Measurements from ENCODE around the gene GNG7. TPM values are rescaled to one million over a fixed set of nuclear protein-coding genes. Genes with fewer than 3 reads are reported as not detected.
"Not testable (repeated sequence)": the region's sequence is repeated elsewhere in the genome, so short reads cannot be mapped to it uniquely, and the experiment has no call there.

GNG7 gene
- total RNA-seq, 1 donor from 2014 or later, result 0.96 TPM

GRCh38 chr19:2577722-2578335 is 124.7 kb downstream of the GNG7 start:
- peak overlapping the region in 1 of 2 donors; percentile 60 for H3K4me3 ChIP-seq
- H3K27me3 ChIP-seq, result no peaks in the 10 kb centered on the region
- peaks cover 13 to 40% of the 10 kb centered on the region in 2 donors for H3K4me1 ChIP-seq
- peak; percentile 7 to 70 for DNase-seq (ENCODE audit: low spot score in 2 of 2)
- peak overlapping the region; percentile 84 to 90 for H3K27ac ChIP-seq
- H3K36me3 ChIP-seq, result no peaks in the 10 kb centered on the region
- intact Hi-C loops (cut with DNase I), result loop anchor here (2.0 kb wide), 3 partner anchors 31 to 59 kb away; no protein-coding TSS in a partner anchor
- no peaks in the 10 kb centered on the region for H3K9me3 ChIP-seq
- no peak for TF ChIP-seq CTCF (IDR thresholded peaks at IDR 0.05)

GRCh38 chr19:2575734-2576481 is 126.6 kb downstream of the GNG7 start:
- peak in 1 of 3 experiments; percentile 11 for TF ChIP-seq CTCF (IDR thresholded peaks at IDR 0.05)
- DNase-seq (ENCODE audit: low spot score in 2 of 2), result peak; percentile 78 to 94
- H3K4me3 ChIP-seq, result peak overlapping the region in 1 of 2 donors; percentile 1
- H3K9me3 ChIP-seq, result no peaks in the 10 kb centered on the region
- no peaks in the 10 kb centered on the region for H3K36me3 ChIP-seq
- no peaks in the 10 kb centered on the region for H3K27me3 ChIP-seq
- peak overlapping the region; percentile 84 to 90 for H3K27ac ChIP-seq
- intact Hi-C loops (cut with DNase I), result loop anchor here (1.0 to 2.0 kb wide), 3 partner anchors 29 to 81 kb away; no protein-coding TSS in a partner anchor
- peaks cover 13 to 40% of the 10 kb centered on the region in 2 donors for H3K4me1 ChIP-seq

DNA sequence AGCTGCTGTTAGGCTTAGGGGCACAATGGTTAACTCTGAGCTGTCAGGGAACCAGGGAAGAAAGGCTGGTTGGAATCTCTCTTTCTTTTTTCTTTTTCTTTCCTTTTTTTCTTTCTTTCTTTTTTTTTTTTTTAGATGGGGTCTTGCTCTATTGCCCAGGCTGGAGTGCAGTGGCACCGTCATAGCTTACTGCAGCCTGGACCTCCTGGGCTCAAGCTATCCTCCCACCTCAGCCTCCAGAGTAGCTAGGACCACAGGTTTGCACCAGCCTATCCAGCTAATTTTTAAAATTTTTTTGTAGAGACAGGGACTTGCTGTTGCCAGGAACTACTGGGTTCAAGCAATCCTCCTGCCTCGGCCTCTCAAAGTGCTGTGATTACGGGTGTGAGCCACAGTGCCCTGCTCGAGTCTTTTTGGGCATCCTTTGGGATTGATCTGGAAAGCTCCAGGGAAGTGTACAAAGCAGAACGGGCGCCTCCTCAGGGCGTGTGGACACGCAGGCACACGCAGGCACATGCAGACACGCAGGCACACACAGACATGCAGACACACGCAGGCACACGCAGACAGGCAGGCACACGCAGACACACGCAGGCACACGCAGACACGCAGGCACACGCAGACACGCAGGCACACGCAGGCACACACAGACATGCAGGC is 127.4 kb downstream of the GNG7 start:
- intact Hi-C loops (cut with DNase I), result no loop called here
- no peaks in the 10 kb centered on the region for H3K9me3 ChIP-seq
- H3K27me3 ChIP-seq, result no peaks in the 10 kb centered on the region
- TF ChIP-seq CTCF (IDR thresholded peaks at IDR 0.05), result no peak
- H3K4me1 ChIP-seq, result peaks cover 13 to 40% of the 10 kb centered on the region in 2 donors
- no peak overlapping the region for H3K4me3 ChIP-seq
- H3K36me3 ChIP-seq, result no peaks in the 10 kb centered on the region
- DNase-seq (ENCODE audit: low spot score in 2 of 2), result peak; percentile 6 to 44
- H3K27ac ChIP-seq, result peak overlapping the region in 1 of 2 donors; percentile 16

DNA sequence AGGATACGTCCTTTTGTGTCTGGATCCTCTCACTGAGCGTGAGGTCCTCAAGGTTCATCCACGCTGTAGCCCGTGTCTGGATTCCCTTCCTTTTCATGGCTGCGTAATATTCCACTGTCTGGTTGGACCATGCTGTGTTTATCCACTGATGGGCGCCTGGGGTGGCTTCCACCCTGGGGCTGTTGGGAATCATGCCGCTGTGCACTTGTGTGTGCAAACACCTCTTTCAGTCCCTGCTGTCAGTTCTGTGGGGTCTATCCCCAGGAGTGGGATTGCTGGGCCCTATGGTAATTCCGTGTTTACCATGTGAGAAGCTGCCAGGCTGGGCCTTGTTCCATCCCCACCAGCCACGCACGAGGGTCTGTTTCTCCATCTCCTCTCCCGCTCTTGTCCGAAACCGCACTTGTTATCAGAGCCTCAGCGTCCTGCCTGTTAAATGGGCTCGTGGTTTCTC is 128.0 kb downstream of the GNG7 start:
- TF ChIP-seq CTCF (IDR thresholded peaks at IDR 0.05), result no peak
- H3K36me3 ChIP-seq, result no peaks in the 10 kb centered on the region
- H3K27me3 ChIP-seq, result no peaks in the 10 kb centered on the region
- H3K27ac ChIP-seq, result no peak overlapping the region
- intact Hi-C loops (cut with DNase I), result no loop called here
- no peak overlapping the region for H3K4me3 ChIP-seq
- DNase-seq (ENCODE audit: low spot score in 2 of 2), result peak; percentile 7 to 53
- H3K9me3 ChIP-seq, result no peaks in the 10 kb centered on the region
- peaks cover 13 to 34% of the 10 kb centered on the region in 2 donors for H3K4me1 ChIP-seq

DNA sequence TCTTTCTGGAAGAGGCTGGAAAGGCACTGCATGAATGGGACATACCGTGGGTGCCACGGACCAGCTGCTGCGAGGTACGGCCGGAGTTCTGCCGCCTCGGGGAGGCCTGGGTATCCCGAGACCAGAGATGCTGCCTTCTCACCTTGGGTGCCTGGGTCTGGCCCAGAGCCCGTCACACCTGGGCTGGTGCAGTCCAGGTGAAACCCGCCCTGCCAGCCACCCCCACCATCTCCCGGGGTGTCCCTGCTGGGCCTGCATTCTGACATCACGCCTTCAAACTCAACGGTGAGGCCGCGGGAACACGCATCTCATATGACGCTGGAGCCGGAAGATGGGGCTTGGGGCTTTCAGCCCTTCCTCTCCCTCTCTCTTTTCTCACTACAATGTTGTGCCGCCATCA is 128.6 kb downstream of the GNG7 start:
- TF ChIP-seq CTCF (IDR thresholded peaks at IDR 0.05), result no peak
- Histone ChIP-seq H3K27ac (no peak overlapping the region), H3K27me3 (no peaks in the 10 kb centered on the region), H3K4me3 (no peak overlapping the region), H3K4me1 (peaks cover 13 to 31% of the 10 kb centered on the region in 2 donors), H3K36me3 (no peaks in the 10 kb centered on the region), H3K9me3 (no peaks in the 10 kb centered on the region)
- intact Hi-C loops (cut with DNase I), result no loop called here
- DNase-seq (ENCODE audit: low spot score in 2 of 2), result peak in 1 of 2 donors; percentile 59

DNA sequence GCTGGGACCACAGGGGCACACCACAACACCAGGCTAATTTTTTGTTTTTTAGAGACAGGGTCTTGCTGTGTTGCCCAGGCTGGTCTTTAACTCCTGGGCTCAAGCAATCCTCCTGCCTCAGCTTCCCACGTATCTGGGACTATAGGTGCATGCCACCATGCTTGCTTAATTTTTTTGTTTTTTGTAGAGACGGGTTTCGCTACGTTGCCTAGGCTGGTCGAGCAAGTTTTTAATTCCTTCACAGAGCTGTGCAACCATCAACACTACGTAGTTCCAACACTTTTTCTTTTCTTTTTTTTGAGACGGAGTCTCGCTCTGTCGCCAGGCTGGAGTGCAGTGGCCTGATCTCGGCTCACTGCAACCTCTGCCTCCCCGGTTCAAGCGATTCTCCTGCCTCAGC is 130.3 kb downstream of the GNG7 start:
- H3K27me3 ChIP-seq; H3K36me3 ChIP-seq; H3K9me3 ChIP-seq; H3K4me3 ChIP-seq; intact Hi-C loops (cut with DNase I); H3K27ac ChIP-seq; DNase-seq (ENCODE audit: low spot score in 2 of 2): not testable (repeated sequence)
- H3K4me1 ChIP-seq, result peaks cover 1 to 13% of the 10 kb centered on the region in 2 donors
